Stimulated activated CD4-positive, alpha-beta T cell treated with anti-CD3 and anti-CD28 coated beads, Interleukin-2, amount 100 ng/mL, for 4 hours (primary cell): ENCODE results near the gene CCDC134.
"Not testable (repeated sequence)": the region's sequence is repeated elsewhere in the genome, so short reads cannot be mapped to it uniquely, and the experiment has no call there.

Experiments used
- DNase-seq: peaks from one replicate; pipeline ENCODE4 v3.0.0-alpha.2; 2020; ENCODE audit warnings: low read depth

Gene CCDC134

DNA sequence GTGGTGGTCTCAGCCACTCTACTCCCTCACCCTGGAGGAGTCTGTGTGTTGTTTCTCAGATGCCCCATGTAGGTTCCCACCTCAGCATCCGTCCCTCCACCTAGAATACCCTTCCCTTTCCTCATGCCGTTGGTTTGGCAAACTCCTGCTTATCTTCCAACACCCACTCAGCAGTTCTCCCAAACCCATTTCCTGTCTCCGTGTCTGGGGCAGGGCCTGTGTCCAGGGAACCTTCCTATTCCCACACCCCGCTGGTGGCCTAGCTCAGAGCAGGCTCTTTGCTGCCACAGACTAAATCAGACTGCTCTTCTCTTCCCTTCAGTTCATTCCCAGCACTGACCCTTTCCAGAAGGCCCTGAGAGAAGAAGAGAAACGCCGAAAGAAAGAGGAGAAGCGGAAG, 24.9 kb downstream of the CCDC134 start:
- no peak for DNase-seq

DNA sequence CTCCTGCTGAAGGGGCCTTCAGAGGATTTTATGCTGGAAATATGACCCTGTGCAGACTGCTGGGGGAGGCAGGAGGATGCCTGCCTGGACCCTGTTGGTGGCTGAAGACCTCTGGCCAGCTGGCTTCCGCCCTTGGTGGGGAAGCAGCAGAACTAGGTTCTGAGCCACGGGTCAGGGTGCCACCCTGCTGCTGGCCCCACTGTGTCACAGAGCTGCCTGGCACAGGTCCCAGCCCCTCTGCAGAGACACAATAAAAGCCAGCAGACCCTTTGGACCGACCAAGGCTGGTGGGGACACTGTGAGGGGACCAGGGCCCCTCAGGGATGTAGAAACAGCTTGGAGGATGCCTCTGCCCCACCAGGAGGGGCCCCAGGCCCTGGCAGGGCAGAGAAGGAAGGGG, 25.5 kb downstream of the CCDC134 start:
- DNase-seq, result no peak

DNA sequence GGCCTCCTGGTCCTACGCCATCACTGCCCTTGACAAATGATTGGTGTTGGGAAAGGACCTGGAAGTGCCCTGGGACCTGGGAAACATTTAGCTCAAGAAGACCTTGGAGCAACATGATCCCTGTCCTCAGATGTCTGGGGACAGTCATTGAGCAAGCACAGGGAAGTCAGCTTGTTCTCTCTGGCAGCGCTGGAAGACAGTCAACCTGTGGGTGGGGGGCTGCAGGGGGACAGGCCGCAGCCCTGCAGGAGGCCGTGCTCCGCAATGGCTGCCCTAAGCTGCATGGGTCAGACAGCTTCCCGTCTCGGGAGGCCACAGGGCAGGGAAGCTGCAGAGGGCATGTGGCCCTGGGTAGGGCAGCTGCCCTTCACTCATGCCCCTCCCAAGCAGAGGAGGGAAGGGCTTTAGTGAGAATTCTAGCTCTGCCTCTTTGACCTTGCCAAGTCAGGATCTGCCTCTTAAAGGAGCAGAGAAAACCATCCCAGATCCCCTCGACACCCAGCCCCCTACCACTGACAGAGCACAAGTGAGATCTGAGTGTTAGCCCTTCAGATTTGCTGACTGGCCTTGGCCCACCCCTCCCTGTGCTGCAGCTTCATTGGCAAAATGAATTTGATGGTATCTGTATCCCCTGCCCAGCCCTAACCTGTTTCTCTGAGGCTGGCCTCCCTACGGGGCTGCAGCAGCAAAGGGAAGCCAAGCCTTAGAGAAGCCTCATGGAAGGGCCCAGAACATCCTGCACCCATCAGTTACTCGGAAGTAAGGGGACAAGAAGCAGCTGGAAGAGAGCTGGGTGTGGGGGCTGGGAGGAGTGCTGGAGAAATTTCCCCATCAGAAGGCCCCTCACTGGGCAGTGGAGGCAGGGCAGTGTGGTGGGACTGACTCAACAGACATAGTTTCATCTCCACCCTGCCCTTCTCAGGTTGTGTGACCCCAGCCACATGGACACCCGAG, 26.2 kb downstream of the CCDC134 start:
- no peak for DNase-seq

DNA sequence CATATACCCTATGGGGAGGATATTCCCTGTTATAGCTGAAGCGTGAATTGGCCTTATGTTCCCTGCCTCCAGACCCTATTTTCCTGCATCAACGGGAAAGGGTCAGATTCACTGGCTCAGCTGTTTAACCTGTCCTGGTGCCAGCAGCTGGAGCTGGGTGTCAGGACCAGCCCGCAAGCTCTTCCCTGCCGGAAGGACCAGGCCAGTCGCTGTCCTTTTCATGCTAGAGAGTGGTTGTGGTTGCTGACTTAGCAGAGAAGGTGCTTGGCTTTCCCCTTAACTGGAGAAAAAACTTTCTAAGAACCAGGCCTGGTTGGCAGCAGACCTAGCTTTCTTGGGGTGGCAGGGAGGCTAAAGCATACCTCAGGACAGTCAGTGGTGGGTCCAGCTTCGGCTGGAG, 27.2 kb downstream of the CCDC134 start:
- no peak for DNase-seq

DNA sequence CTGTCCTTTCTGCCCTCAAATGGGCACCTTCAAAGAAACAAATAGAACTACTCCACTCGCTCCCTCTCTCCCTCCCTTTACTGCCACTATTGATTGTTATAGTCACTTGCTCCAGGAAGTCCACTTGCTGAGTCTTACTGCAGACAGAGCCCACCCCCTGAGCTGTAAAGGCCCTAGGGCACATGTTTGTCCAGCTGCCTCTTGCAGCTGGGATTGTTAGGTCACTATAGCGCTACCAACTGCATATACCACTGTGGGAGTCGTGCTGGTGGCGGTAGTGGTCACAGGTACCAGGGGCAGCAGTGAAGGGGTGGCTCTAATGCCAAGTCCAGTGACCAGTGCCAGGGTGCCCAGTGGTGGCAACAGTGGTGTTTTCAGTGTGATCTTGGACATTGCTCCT, 28.0 kb downstream of the CCDC134 start:
- DNase-seq, result no peak

DNA sequence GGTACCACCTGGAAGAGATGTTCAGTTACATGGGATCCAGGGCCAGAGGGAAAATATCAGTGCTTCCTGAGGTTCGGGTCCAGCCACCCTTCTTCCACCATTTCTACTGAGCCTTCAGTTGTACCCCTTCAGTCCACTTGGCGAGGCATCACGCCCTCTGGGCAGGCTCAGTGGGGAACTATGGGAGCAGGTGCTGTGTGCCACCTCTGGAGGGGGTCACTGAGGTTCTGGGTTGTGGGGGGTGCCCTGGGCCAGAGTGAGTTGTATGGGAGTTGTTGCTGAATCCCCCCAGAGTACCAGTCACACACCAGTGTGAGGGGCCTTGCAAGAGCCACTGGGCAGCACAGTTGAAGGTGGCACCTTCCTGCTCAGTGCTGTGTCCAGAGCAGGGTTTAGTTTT, 29.7 kb downstream of the CCDC134 start:
- DNase-seq, result no peak

DNA sequence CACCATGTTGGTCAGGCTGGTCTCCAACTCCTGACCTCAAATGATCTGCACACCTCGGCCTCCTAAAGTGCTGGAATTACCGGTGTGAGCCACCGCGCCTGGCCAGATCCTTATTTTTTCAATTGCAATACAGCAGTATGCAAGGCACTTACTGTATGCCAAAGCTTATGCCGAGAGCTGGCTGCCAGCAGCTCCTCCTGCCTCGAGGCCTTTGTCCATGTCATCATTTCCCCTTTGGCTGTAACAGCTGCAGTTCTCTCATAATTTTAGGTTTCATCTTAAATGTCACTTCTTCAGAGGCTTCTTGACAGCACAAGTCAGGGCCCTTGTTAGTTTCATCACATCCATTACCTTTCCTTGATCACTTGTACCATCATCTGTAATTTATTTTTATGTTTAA, 30.9 kb downstream of the CCDC134 start:
- no peak for DNase-seq

DNA sequence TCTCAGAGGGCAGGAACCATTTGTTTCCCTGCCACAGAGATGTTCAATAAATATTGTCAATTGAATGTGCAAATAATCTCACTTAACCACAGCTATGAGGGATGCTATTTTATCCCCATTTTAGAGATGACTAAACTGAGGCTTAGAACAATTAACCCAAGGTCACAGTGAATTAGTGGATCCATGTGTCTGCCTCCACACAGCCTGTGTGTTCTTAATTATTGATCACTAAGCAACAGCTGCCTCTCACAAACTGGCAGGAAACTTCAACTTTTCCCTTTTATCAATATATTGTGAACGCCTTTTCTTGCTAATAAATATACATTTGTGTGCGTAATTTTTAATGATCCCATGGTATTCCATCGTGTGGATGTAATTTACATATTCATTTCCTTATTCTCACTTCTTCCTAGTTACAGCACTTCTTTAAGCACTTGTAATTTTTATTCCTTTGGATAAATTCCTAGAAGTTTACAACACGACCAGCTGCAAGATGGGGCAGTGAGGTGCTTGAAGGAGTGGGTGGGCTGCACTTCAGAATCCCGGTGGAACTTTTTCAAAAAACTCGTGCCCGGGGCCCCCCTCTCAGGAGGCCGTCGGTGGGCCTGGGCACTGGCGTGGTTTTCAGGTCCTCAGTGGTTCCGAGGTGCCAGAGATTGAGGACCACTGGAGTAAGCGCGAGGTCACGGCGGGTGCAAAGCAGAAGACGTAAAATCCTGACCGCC, 31.5 kb downstream of the CCDC134 start:
- DNase-seq, result no peak

DNA sequence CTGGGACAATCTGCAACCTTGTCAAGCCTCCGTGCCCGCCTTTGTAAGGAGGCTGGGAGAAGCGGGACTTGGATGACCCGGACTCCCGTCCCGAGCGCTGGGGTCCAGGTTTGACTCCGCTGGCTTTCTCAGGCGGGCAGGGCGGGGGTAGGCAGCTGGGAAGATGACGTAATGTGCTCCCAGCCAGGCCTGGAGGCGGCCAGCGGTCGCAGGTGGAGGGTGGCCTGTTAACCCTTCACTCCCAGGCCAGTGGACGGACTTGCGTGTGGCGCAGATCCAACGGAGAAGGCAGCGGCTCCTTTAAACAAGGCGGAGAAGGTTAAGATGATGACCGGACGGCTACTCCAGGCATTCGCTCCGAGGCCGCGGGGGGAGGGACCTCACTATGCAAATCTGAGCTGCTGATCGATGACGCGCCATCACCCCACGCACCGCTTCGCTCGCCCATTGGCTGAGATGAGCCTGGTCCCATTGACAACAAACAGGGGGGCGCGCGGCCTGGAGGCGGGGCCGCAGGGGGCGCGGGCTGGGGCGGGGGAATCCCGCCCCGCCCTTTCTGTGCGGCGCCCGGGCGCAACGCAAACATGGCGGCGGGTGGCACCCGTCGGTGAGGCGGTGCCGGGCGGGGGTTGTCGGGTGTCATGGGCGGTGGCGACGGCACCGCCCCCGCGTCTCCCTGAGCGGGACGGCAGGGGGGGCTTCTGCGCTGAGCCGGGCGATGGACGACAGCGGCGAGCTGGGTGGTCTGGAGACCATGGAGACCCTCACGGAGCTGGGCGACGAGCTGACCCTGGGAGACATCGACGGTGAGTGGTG, 32.3 kb downstream of the CCDC134 start, which contains the start of gene SREBF2:
TSS of gene SREBF2 (plus strand) at position 553 of the 816 bp plus-strand sequence. CDS start at position 719, 166 bp downstream.
- DNase-seq, result peak; percentile 99

DNA sequence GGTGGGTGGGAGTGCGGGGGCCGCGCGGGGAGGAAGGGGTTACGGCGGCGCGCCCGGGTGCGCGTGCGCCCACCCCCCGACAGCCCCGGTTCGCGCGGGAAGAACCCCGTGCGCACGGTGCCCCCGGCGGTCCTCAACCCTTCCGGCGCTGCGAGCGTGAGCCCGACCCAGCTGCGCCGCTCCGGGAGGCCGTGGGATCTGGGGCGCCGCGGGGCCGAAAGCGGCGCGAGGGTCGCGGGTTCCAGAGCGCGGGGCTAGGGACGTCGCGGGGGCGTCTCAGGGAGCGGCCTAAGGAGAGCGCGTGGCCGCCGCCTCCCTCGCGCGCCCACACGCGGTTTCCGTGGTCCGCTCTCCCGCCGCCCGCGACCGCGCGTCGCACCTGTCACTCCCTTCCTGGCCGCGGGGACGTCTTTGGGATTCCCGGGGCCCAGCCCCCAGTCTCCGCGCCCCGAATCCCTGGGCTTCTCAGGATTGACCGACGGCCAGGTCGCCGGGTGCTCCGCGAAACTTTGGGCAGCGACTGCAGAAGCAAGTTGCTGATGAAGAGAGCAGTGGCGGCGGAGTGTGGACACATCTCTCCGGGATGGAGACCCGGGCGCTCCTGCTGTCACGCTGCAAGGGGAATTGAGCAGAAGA, 33.0 kb downstream of the CCDC134 start:
- DNase-seq, result peak; percentile 26

DNA sequence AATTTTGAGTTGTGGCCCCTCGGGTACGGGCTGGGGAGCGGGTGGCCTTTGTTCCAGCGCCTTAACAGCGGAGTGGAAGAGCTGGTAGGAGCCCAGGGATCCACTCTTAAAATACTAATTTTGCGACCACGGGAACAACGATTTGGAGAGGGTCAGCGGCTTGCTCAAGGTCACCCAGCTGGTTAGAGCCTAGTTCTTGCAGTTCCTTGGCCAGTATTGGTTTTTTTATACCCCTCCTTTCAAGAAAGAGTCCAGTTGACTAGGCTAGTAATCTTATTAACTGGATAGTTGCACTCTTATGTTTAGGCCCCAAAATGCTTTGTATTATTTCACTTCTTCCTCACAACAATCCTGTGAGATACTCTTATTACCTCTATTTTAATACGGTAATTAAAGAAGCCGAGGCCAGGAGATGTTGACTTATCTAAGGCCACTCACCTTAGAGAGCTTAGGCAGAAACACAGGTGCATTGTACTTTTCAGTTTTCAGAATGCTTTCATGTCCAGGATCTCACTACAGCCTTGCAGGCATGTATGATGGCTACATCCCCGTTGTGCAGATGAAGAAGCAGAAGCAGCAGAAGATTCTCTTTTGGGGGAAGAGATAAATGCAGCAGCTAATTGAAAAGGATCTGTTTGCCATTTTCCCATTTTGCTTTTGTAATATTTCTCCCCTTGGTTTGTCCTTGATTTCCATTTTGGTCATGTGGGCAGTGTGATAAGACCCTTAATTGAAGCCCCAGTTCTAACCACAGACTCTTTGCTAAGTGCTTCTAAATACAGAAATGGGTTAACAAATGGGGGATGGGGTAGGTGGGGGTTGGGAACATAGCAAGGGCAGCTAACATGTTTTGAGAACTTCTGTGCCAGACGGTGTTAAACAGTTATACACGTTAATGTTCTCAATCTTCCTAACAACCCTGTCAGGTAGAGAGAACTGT, 33.8 kb downstream of the CCDC134 start:
- no peak for DNase-seq

DNA sequence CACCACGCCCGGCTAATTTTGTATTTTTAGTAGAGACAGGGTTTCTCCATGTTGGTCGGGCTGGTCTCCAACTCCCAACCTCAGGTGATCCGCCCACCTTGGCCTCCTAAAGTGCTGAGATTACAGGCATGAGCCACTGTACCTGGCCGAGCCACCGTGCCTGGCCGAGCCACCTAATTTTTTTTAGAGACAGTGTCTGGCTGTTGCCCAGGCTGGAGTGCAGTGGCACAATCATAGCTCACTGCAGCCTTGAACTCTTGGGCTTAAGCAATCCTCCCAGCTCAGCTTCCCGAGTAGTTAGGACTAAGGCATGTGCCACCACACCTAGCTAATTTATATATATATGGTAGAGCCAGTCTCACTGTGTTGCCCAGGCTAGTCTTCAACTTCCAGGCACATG, 35.0 kb downstream of the CCDC134 start:
- DNase-seq, result not testable (repeated sequence)

DNA sequence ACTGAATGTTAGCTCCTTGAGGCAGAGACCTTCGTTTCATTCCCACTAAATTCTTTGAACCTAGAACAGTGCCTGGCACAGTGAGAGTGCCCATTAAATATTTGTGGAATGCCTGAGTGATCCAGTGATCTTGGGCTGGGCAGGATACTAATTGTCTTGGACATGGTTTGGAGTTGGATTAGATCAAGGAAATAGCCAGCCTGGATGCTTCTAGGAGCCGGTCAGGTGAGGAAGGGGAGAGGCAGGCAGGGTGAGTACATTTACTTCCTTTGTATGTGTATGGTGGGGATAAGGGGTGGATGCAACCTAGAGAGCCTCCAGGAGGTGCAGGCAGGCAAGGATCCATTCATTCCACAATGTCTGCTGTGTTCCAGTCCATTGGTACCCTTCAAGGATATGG, 36.1 kb downstream of the CCDC134 start:
- DNase-seq, result no peak

DNA sequence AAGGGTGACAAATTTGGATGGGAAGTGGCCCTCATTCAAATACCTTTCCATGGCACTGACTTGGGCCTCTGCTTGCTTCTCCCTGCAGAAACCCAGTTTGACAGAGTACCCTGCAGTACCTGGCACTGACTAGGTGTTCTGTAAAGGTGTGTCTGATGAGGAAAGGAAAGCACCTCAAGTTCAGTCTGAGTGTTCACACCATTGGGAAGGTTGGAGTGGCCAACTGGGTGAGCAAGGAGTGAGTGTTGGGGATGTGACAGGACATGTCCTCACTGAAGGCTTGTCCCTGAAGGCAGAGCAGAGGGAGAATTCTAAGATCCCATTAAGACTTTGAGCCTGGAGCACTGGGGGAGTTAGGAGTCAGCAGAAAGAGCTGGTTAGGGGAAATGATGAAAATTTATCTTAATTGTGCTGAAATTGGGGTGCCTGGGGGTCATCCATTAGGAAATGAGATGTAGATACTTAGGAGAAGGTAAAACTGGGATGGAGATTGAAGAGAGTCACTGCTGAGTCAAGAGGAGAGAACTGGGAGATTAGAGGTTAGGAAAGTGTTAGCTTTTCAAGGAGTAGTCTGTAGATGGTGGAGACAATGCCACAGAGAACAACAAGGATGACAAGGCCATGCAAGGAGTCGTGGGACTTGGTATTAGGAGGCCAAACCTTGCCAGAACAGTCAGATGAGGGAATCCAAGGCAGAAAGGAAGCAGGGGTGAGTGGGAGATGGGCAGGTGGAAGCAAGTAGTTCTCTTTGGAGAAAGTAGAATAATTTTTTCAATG, 38.6 kb downstream of the CCDC134 start:
- DNase-seq, result no peak

DNA sequence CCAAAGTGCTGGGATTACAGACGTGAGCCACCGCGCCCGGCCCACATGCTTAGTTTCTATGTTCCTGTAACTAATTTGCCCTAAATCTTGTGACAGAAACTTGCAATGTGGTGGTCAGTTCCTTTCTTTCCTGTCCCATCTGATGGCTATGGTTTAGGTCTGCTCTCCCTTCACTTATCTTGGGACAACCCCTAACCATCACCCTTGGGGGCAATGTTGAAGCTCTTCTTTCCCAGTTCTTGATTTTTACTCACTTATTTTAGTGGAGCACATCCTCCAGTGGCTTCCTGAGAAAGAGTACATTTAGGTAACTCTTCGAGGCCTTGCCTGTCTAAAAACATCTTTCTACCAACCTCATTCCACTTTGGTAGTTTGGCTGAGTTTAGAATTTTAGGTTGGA, 39.7 kb downstream of the CCDC134 start:
- DNase-seq, result no peak

DNA sequence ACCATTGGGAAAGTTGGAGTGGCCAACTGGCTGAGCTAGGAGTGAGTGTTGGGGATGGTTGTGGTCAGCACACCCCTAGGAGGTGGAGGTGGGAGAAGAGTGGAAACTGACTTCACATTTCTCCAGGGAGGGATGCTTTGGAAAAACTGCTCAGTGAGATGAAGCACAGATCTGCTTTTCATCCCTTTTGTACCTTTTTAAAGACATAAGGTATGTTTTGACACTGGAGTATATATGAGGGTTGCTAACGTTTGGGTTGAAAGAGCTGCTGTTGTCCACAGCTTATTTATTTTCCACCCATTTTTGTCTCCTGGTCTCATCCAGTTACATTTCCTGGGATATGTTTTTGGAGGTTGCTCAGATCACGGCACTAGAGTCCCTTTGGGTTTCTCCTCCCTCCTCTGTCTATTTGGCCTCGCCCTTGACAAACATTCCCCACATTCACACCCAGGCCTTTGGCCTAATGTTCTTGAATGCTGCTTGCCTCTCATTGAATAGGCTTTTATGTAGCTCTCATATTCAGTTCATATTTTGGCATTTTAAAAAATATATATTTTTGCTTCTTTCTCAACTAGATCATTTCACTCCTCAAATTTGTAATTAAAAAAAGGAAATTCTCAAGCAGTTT, 40.7 kb downstream of the CCDC134 start:
- no peak for DNase-seq

DNA sequence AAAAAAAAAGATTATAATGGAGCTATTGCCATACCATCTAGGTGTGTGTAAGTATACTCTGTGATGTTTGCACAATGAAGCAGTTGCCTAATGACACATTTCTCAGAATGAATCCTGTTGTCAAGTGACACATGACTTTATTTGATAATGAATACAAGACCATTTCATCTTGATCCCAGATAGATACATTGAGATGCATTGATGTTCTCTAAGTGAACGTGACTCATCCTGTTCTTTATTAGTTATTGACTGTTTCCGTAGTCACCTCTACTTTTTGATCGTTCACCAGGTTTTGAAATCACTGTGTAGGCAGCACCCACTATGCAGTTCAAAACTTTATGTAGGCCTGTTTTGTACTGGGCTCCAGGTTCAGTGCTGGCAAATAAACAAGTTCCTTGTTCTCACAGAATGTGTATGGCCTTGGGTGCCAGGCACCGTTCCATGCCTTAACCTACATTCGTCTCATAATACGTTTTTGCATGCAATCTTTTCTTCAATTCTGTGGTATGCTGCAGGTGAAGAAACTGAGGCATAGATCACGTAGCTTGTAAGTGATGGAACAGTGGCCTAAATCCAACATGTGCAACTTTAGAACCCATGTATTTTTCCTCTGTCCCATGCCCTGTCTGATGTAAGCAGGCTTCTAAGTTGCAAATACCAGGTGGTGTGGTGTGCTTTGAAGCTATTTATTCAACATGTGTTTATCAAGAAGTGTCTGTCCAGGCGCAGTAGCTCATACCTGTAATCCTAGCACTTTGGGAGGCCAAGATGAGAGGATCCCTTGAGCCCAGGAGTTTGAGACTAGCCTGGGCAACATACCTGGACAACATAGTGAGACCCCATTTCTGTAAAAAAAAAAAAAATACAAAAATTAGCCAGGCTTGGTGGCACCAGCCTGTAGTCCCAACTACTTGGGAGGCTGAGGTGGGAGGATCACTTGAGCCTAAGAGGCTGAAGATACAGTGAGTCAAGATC, 42.8 kb downstream of the CCDC134 start:
- DNase-seq, result no peak

DNA sequence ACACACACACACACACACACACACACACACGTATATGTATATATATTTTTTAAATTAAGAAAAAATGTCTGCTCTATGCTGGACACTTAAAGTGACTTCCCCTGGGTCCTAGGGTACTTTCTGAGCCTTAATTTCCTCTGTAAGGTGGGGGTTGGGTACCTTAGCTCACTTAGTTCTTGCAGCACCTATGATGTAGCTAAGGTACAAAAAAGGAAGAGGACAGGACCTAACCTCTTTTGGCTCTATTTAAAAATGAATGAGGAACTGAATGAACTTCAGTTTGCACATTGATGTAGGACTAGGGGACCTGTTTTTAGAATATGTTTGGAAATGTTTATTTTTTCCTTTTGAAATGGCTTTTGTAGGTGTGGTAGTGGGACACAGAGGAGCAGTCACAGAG, 43.6 kb downstream of the CCDC134 start:
- no peak for DNase-seq
